Measurements from ENCODE around the gene TAGLN3. TPM values are rescaled to one million over a fixed set of nuclear protein-coding genes. Genes with fewer than 3 reads are reported as not detected.

The TAGLN3 gene
- total RNA-seq, 2 donors from 2014 or later: not detected

- intact Hi-C loops (cut with DNase I): no loop called here
- peak; percentile 26 for DNase-seq
- peak; percentile 47 to 84 for ATAC-seq
These were observed 27.1 kb upstream of the TAGLN3 start for GRCh38 chr3:111971533-111972130.

- ATAC-seq (no peak), DNase-seq (no peak)
- intact Hi-C loops (cut with DNase I): no loop called here
These were observed 25.8 kb upstream of the TAGLN3 start for GRCh38 chr3:111972891-111973290.

GRCh38 chr3:111975131-111975530 lies 23.6 kb upstream of the TAGLN3 start:
- intact Hi-C loops (cut with DNase I): no loop called here
- no peak for DNase-seq
- no peak for ATAC-seq

GRCh38 chr3:111976254-111976653 lies 22.5 kb upstream of the TAGLN3 start:
- ATAC-seq (no peak), DNase-seq (no peak)
- intact Hi-C loops (cut with DNase I): no loop called here

GRCh38 chr3:111978583-111979433 lies 19.9 kb upstream of the TAGLN3 start, which contains the start of gene ABHD10:
TSS of gene ABHD10 (plus strand) at chr3:111979026. CDS start at chr3:111979062, 36 bp downstream.
- intact Hi-C loops (cut with DNase I): no loop called here

GRCh38 chr3:111979434-111980038 lies 19.2 kb upstream of the TAGLN3 start:
- DNase-seq: no peak
- ATAC-seq: peak; percentile 15 to 18
- intact Hi-C loops (cut with DNase I): no loop called here

More at GRCh38 chr3:111978583-111979433, 19.9 kb upstream of the TAGLN3 start, which contains the start of gene ABHD10:
- peak; percentile 99 for DNase-seq
- ATAC-seq: peak; percentile 97 to 98

- DNase-seq: no peak
- ATAC-seq: no peak
- intact Hi-C loops (cut with DNase I): no loop called here
These were observed 17.8 kb upstream of the TAGLN3 start for GRCh38 chr3:111980716-111981456.

- intact Hi-C loops (cut with DNase I): no loop called here
- ATAC-seq (no peak), DNase-seq (no peak)
These were observed 17.3 kb upstream of the TAGLN3 start for GRCh38 chr3:111981457-111981763.

- intact Hi-C loops (cut with DNase I): loop anchor here in 1 of 2 donors (5.0 kb wide), 1 partner anchor 58 kb away; no protein-coding TSS in a partner anchor
These were observed 14.0 kb upstream of the TAGLN3 start for GRCh38 chr3:111984636-111985298.

GRCh38 chr3:111986800-111987199 lies 11.9 kb upstream of the TAGLN3 start:
- intact Hi-C loops (cut with DNase I): loop anchor here in 1 of 2 donors (5.0 kb wide), 1 partner anchor 56 kb away; no protein-coding TSS in a partner anchor
- no peak for DNase-seq
- ATAC-seq: no peak

More at GRCh38 chr3:111984636-111985298, 14.0 kb upstream of the TAGLN3 start:
- ATAC-seq (no peak), DNase-seq (no peak)

- intact Hi-C loops (cut with DNase I): loop anchor here in 1 of 2 donors (5.0 kb wide), 1 partner anchor 53 kb away; no protein-coding TSS in a partner anchor
- DNase-seq: no peak
- peak; percentile 70 to 80 for ATAC-seq
These were observed 9.6 kb upstream of the TAGLN3 start for GRCh38 chr3:111989061-111989678.

GRCh38 chr3:111993038-111993437 lies 5.7 kb upstream of the TAGLN3 start:
- ATAC-seq (no peak), DNase-seq (no peak)
- intact Hi-C loops (cut with DNase I): no loop called here

GRCh38 chr3:111999484-112000324 lies 982 bp downstream of the TAGLN3 start:
- DNase-seq (no peak), ATAC-seq (no peak)

GRCh38 chr3:112000367-112000771 lies 1.6 kb downstream of the TAGLN3 start:
- intact Hi-C loops (cut with DNase I): no loop called here
- no peak for ATAC-seq
- no peak for DNase-seq

More at GRCh38 chr3:111999484-112000324, 982 bp downstream of the TAGLN3 start:
- intact Hi-C loops (cut with DNase I): no loop called here

- ATAC-seq (no peak), DNase-seq (no peak)
- intact Hi-C loops (cut with DNase I): no loop called here
These were observed 2.2 kb downstream of the TAGLN3 start for GRCh38 chr3:112000966-112001365.

GRCh38 chr3:112001526-112001925 lies 2.8 kb downstream of the TAGLN3 start:
- DNase-seq (no peak), ATAC-seq (no peak)
- intact Hi-C loops (cut with DNase I): no loop called here
